GM19455 (cell line): ENCODE measurements around the gene ADGRE1.

ENCODE experiments used
- ATAC-seq: cut with Tn5 transposase; IDR thresholded peaks from one replicate; pipeline ENCODE4 v1.9.1; 2021; ENCODE audit not compliant: unreplicated experiment

Gene ADGRE1

DNA sequence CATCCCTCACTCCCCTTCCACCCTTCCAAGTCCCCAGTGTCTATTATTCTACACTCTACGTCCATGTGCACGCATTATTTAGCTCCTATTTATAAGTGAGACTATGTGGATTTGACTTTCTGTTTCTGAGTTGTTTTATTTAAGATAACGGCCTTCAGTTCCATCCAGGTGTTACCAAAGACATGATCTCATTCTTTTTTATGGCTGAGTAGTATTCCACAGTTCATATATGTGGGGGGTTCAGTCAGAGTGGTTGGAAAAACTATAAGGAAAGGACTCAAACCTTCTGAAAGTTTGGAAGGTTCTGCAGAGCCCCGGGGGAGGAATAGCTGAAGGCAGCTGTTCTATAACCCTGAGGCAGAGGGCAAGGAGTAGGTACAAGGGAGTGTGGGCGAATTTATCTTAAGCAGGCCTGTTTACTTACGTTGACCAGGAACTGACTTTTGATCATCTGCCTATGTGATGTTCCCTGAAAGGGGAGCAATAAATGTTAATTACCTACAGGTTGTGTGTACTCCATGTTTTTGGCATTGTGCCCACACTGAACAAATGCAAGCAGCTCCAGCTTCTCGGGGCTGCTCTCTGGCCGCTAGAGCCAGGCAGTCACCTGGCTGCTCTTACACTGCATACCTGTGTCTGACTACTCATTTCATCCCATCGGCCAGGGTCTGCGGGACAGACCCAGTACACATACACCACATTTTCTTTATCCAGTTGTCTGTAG lies 13.5 kb upstream of the ADGRE1 start:
- ATAC-seq: no peak

DNA sequence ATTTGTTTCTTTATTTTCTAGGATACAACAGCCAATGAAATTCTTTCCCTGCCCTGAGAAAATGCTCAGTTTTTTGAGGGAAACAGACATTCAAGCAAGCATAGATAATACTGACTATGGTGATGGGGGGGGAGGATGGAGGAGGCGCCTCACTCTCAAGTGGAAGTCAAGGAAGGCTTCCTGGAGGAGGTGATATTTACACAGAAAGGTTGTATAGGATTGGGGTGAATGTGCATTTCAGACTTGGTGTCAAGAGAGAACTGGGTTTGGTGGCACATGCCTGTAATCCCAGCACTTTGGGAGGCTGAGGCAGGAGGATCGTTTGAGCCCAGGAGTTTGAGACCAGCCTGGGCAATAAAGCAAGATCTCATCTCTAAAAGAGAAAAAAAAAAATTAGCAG lies 12.2 kb upstream of the ADGRE1 start:
- no peak for ATAC-seq

DNA sequence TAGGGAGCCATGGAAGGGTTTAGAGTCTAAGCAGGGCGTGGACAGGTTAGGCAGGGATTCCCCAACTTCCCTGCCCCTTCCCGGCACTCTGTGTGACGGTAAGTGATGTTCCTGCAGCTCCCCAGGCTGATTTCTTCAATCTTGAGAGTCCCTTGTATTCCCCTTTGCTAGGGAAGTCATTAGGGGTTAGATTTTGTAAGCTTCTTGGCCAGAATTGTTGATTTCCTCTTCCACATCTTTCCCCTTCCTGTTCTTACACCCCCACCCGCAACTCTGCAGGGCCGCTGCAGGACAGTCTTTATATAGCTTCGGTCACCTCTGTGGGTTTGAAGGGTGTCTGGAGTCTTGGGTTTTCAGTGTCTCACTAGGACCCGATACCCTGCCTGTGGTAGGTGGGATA lies 10.6 kb upstream of the ADGRE1 start:
- no peak for ATAC-seq

- no peak for ATAC-seq
Measured at GRCh38 chr19:6877766-6878165, 9.6 kb upstream of the ADGRE1 start.

DNA sequence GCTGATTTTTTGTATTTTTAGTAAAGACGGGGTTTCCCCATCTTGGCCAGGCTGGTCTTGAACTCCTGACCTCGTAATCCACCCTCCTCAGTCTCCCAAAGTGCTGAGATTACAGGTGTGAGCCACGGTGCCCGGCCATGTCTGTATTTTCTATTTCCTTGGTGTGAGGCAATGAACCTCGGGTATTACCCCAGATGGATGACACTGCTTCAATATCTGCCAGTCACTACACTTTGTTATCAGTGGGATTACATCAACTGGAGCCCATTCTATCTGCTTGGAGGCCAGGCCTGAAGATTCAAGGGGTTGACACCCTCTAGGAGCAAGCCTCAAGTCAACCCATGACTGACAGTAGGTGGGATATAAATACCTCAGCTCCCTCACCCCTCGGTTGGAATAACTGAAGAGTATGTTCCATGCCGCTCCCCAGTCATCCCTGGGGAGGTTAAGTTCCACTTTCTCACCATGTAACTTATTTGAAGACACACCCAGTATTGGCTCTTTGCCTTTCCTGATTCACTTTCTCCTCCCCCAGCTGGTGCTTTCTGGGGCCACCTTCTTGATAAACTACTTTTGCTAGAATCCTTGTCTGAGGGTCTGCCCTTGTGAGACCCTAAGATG lies 992 bp upstream of the ADGRE1 start:
- no peak for ATAC-seq

- no peak for ATAC-seq
Measured at GRCh38 chr19:6888967-6889366, 1.6 kb downstream of the ADGRE1 start.

- ATAC-seq: no peak
Measured at GRCh38 chr19:6890401-6890913, 3.1 kb downstream of the ADGRE1 start.

DNA sequence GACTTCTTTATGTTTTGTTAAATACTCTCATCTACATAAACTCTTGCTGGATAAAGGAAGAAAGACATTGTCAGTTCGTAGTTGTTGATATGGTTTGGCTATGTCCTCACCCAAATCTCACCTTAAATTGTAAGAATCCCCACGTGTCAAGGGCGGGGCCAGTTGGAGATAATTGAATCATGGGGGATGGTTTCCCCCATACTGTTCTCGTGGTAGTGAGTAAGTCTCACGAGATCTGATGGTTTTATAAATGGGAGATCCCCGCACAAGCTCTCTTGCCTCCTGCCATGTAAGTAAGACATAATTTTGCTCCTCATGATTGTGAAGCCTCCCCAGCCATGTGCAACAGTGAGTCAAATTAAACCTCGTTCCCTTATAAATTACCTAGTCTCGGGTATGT lies 3.6 kb downstream of the ADGRE1 start:
- ATAC-seq: no peak

DNA sequence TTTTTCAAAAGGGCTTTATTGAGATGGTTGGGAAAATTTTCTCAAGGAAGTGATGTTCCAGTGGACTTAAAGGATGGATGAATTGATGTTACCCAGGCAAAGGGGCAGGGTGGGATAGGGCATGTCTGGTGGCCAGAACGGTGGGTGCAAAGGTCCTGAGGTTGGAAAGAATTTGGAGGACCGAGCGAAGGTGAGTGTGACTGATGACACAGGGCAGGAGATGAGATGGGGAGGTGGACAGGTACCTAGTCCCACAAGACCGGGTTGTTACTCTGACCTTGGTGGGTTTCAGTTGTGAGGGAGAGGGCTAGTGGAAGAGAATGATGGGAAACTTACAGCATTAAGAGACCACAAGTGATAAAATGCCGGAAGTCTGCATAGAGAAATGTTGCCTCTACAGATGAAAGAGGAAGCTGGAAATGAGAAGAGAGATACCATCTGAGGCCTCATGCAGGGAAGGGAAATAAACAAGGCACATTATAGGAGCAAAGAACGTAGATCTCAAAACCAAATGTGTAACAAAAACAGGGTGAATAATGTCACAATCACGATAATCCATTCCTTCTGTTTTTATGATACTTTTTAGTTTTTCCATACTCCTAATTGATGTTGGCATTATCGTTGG lies 4.5 kb downstream of the ADGRE1 start:
- no peak for ATAC-seq

- ATAC-seq: no peak
Measured at GRCh38 chr19:6894313-6894712, 6.9 kb downstream of the ADGRE1 start.

DNA sequence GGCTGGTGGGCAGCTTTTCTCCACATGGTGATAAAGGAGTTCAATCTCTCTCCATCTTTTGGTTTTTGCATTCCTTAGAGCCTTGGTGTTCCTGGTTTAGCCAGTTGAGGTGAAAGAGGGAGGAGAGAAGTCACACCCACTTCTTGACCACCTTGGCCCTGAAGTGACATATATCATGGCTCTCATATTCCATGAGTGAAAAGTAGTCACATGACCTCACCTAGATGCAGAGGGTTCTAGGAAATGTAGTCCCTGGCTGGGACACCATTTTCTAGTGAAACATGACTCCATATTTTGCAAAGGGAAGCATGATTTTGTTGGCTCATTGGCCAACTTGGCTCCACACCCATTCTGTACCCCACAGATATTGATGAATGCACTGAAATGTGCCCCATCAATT lies 16.1 kb downstream of the ADGRE1 start:
- no peak for ATAC-seq

- ATAC-seq: no peak
Measured at GRCh38 chr19:6906559-6907060, 19.2 kb downstream of the ADGRE1 start.

DNA sequence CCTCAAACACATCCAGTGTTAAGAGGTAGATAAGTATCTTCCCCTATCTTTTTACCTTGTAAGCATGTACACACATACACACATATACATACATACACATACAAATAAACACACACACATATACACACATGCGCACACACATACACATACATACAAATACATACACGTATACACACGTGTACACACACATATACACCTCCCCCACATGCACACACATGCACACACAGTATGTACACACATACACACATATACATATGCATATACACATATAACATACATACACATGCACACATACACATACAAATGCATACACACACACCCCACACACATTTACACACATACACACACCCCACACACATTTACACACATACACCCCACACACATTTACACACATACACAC lies 24.1 kb downstream of the ADGRE1 start:
- ATAC-seq: no peak

GRCh38 chr19:6914321-6914720 lies 26.9 kb downstream of the ADGRE1 start:
- no peak for ATAC-seq

DNA sequence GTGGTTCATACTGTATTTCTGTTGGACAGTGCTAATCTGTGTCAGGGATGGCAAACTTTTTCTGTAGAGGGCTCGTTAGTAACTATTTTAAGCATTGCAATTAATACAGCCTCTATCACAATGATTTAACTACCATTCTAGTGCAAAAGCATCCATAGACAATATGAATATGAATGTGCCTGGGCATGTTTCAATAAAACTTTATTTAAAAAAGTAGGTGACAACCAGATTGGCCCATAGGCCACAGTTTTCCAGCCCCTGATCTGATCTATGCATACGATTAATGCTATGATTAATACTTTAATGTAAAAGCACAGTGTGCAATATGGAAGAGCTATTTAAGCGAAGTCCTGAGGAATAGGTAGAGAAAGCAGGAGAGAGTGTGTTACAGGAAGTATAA lies 29.6 kb downstream of the ADGRE1 start:
- ATAC-seq: no peak

DNA sequence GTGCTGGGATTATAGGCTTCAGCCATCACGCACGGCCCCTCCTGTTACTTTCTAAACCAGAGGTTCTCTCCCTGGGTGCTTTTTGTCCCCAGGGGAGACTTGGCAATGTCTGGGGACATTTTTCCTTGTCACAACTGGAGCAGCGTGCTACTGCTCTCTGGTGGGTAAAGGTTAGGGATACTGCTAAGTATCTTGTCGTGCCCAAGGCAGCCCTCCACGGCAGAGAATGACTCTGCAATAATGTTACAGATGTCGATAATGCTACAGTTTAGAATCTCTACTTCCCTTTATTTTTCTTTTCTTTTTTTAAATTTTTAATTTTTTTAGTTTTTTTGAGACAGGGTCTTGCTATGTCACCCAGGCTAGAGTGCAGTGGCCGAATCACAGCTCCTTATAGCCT lies 38.0 kb downstream of the ADGRE1 start:
- no peak for ATAC-seq

DNA sequence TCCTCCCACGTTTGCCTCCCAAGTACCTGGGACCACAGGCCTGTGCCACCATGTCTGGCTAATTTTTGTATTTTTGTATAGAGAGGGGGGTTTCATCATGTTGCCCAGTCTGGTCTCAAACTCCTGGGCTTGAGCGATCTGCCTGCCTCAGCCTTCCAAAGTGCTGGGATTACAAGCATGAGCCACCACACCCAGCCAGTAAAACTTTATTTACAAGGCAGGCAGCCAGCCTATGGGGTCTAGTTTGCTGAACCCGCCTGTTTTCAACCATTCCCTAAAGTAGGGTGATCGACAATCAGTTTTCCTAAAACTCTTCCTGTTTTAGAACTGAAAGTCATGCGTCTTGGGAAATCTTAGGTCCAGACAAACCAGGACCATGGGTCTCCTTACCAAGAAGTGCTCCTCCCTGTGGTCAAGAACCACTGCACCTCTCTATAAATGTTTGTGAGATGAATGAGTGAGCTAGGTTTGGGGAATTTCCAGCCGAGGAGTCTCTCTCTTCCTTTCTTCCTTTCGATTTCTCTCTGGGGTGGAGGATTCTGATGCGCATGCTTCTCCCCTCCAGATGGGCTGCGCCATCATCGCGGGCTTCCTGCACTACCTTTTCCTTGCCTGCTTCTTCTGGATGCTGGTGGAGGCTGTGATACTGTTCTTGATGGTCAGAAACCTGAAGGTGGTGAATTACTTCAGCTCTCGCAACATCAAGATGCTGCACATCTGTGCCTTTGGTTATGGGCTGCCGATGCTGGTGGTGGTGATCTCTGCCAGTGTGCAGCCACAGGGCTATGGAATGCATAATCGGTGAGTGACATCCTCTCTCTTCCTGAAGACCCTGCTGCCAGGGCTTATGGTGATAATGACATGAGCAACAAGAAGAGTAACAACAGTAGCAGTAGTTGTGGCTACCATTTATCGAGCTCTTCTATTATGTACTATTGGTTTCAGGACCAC lies 38.7 kb downstream of the ADGRE1 start:
- no peak for ATAC-seq

DNA sequence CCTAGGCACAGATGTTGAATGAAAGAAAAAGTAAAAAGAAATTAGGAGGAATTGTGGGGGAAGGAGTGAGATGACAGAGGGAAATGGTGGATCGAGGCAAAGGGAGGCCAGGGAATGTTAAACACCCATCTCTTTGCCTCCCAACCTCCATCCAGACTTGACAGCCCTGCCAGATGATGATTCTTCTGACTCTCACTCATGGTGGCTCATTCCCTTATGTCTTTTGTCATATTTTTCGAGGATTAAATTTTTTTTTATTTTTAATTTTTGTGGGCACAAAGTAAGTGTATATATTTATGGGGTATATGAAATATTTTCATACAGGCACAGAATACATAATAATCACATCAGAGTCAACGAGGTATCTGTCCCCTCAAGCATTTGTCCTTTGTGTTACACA lies 42.8 kb downstream of the ADGRE1 start:
- ATAC-seq: no peak

DNA sequence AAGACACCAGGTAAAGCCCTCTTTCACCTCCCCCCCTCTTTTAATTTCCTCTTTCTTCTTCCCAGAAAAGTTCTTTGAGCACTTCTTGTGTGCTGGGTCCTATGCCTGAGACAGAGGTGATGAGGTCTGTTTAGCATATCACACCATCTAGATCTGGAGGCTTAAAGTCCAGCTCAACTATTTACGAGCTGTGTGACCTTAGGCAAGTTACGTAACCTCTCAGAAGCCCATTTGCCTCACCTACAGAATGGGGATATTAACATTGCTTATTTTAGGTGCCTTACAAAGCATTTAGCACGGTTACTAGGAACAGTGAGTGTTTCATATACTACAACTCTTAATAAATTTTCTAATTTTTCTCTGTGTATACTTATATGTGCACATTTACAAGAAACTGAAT lies 47.7 kb downstream of the ADGRE1 start:
- ATAC-seq: no peak

- no peak for ATAC-seq
Measured at GRCh38 chr19:6935618-6936017, 48.2 kb downstream of the ADGRE1 start.

- ATAC-seq: no peak
Measured at GRCh38 chr19:6945733-6946132, 58.4 kb downstream of the ADGRE1 start.
